ENCODE data around the gene ZNF277.

The ZNF277 gene

DNA sequence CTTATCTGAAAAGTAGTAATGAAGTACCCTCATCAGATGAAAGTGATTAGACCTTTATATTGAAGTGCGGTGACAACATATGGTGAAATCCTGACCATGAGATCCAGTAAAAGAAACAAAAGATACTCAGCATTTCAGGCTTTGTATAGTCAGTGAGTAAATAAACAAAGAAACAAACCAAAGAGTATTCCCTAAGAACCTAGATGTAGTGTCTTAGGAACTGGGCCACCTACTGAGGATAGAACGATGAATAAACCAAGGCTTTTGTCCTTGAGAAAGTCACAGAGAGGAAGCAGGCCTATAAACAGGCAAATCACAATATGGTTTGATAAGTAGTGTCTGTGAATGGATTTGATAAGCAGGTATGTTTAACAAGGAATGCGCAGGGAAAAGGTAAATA lies 46.2 kb downstream of the ZNF277 start:
- TF ChIP-seq CTCF (IDR thresholded peaks at IDR 0.05; ENCODE audit: low read depth, low read length): no peak
- no peak overlapping the region for H3K4me3 ChIP-seq (replicated peaks in 1 of 2; ENCODE audit: low read depth in 2 of 2, low read length in 2 of 2)
- no peak for DNase-seq (ENCODE audit: low read depth in 2 of 2)

DNA sequence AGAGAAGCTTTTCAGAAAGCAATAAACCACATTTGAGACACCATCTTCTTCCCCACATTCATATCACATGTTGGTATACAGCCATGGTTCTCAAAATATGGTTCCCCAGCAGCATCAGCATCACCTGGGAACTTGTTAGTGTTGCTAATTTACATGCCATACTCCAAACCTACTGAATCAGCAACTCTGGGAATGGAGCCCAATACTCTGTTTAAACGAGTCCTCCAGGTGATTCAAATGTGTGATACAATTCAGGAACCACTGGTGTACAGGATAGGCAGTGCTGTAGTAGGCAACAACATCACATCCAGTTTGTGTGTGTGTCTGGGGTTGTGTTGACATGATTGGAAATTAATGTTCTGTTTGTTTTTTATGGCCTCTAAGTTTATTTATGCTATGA lies 47.7 kb downstream of the ZNF277 start:
- no peak for TF ChIP-seq CTCF (IDR thresholded peaks at IDR 0.05; ENCODE audit: low read depth, low read length)
- DNase-seq (ENCODE audit: low read depth in 2 of 2): no peak

DNA sequence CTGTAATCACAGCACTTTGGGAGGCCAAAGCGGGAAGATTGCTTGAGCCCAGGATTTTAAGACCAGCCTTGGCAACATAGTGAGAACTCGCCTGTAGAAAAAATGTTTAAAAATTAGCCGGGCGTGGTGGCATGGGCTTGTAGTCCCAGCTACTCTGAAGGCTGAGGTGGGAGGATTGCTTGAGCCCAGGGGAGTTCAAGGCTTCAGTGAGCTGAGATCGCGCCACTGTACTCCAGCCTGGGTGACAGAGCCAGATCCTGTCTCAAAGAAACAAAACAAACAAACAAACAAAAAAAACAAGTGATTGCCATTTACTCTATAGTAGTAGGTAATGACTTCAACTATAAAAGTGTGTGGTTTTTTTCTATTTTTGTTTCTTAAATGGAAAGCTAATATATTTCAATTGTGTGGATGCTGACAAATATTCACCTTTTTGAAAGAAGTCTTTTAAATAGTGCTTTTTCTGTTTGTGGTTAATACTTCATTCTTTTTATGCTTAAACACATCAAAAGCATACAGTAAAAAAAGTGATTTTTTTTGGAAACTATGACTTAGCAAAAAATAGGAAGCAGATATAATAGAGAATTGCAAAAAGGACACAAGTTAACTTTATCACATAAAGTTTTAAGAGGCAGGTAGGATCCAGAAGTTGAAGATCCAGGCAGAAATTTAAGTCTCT lies 48.4 kb downstream of the ZNF277 start:
- H3K4me3 ChIP-seq (replicated peaks in 1 of 2; ENCODE audit: low read depth in 2 of 2, low read length in 2 of 2): no peak overlapping the region
- DNase-seq (ENCODE audit: low read depth in 2 of 2): no peak
- TF ChIP-seq CTCF (IDR thresholded peaks at IDR 0.05; ENCODE audit: low read depth, low read length): no peak

More for the DNA sequence above, 47.7 kb downstream of the ZNF277 start:
- no peak overlapping the region for H3K4me3 ChIP-seq (replicated peaks in 1 of 2; ENCODE audit: low read depth in 2 of 2, low read length in 2 of 2)

- TF ChIP-seq CTCF (IDR thresholded peaks at IDR 0.05; ENCODE audit: low read depth, low read length): no peak
- no peak for DNase-seq (ENCODE audit: low read depth in 2 of 2)
Observed at GRCh38 chr7:112255388-112255720, 48.9 kb downstream of the ZNF277 start.

GRCh38 chr7:112257073-112257472 lies 50.6 kb downstream of the ZNF277 start:
- DNase-seq (ENCODE audit: low read depth in 2 of 2): no peak
- no peak overlapping the region for H3K4me3 ChIP-seq (replicated peaks in 1 of 2; ENCODE audit: low read depth in 2 of 2, low read length in 2 of 2)
- no peak for TF ChIP-seq CTCF (IDR thresholded peaks at IDR 0.05; ENCODE audit: low read depth, low read length)

More at GRCh38 chr7:112255388-112255720, 48.9 kb downstream of the ZNF277 start:
- no peak overlapping the region for H3K4me3 ChIP-seq (replicated peaks in 1 of 2; ENCODE audit: low read depth in 2 of 2, low read length in 2 of 2)

DNA sequence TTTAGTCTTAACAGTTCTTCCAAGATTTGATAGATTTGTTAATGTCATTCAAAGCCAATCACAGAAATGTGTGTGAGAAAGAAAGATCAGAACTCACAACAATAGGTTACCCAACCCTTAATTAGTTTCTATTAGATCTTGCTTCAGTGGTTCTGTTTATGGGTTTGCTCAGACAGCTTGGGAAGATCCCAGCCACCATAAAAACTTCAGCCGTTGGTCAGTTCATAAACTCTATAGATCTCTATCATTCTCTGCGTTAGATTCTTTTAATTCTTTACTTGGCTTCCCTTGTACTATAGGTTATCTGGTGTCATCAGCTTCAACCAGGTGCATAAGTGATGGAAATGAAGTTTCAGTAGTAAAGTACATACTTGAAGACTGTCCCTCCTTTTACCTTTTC lies 54.4 kb downstream of the ZNF277 start:
- H3K4me3 ChIP-seq (replicated peaks in 1 of 2; ENCODE audit: low read depth in 2 of 2, low read length in 2 of 2): no peak overlapping the region
- TF ChIP-seq CTCF (IDR thresholded peaks at IDR 0.05; ENCODE audit: low read depth, low read length): no peak
- no peak for DNase-seq (ENCODE audit: low read depth in 2 of 2)

GRCh38 chr7:112262036-112262435 lies 55.5 kb downstream of the ZNF277 start:
- no peak for DNase-seq (ENCODE audit: low read depth in 2 of 2)
- TF ChIP-seq CTCF (IDR thresholded peaks at IDR 0.05; ENCODE audit: low read depth, low read length): no peak
- no peak overlapping the region for H3K4me3 ChIP-seq (replicated peaks in 1 of 2; ENCODE audit: low read depth in 2 of 2, low read length in 2 of 2)

Data from cardiac fibroblast (primary cell).